Breast epithelium (tissue), 4 donors: ENCODE results near the gene SECTM1. TPM values are rescaled to one million over a fixed set of nuclear protein-coding genes. Genes with fewer than 3 reads are reported as not detected.

Experiments
- DNase-seq, 2 donors: peaks; one replicate each; pipeline ENCODE4 v3.0.0-alpha.2; 2019; ENCODE audit warnings: low spot score in 2 of 2
- H3K27ac ChIP-seq, 2 donors: fragments of 200-600 bp; sonication (generic) in 1 of 2; one replicate each; pipeline ENCODE4 v1.5.1; 2016 to 2019; ENCODE audit warnings: mild to moderate bottlenecking in 1 of 2
- H3K27me3 ChIP-seq, 2 donors: fragments of 200-600 bp; sonication (generic) in 1 of 2; one replicate each; pipeline versions ENCODE4 v1.5.1 to v1.6.0; 2017 to 2019; ENCODE audit warnings: control low read depth in 1 of 2, mild to moderate bottlenecking in 1 of 2
- H3K36me3 ChIP-seq: fragments of 200-600 bp; one replicate; pipeline ENCODE4 v1.5.1; 2019
- H3K4me1 ChIP-seq, 2 donors: fragments of 200-600 bp; sonication (generic); one replicate each; pipeline ENCODE4 v1.5.1; 2016 to 2019; ENCODE audit warnings: control low read depth in 1 of 2
- H3K4me3 ChIP-seq, 3 donors: fragments of 200-600 bp; sonication (generic); 1 replicate in 2 of 3; 2 replicates in 1 of 3; pipeline ENCODE4 v1.5.1; 2016 to 2019; ENCODE audit warnings: mild to moderate bottlenecking in 3 of 3, moderate library complexity in 2 of 3
- H3K9me3 ChIP-seq, 2 donors: fragments of 200-600 bp; sonication (generic) in 1 of 2; one replicate each; pipeline ENCODE4 v1.5.1; 2016 to 2019; ENCODE audit warnings: control low read depth in 1 of 2
- POLR2A ChIP-seq: fragments of 450-650 bp; IDR thresholded peaks from one replicate; pipeline ENCODE4 v1.6.1; 2016; ENCODE audit warnings: antibody characterized with exemption, mild to moderate bottlenecking, moderate library complexity
- POLR2AphosphoS5 ChIP-seq, 3 donors: sonication (generic); formaldehyde crosslinking; IDR thresholded peaks; one replicate each; pipeline ENCODE4 v1.6.1; 2017; ENCODE audit warnings: antibody characterized with exemption in 3 of 3
- intact Hi-C: fragments of 100-400 bp; cut with DNase I; formaldehyde crosslinking; loops from one replicate; pipeline ENCODE4 v1.15.1; 2023; ENCODE audit warnings: low total_unique reads
- total RNA-seq, 3 donors: library from RNA; depleted of rRNA; stranded (reverse); fragments of >200 nt; gene quantifications; one replicate each; pipeline ENCODE4 v1.1.0, GENCODE V29; 2016
- TF ChIP-seq, protein P1 (sequence below), 3 donors: fragments of 450-650 bp; IDR thresholded peaks; one replicate each; pipeline ENCODE4 v1.5.1; 2016 to 2017; ENCODE audit warnings: antibody characterized with exemption in 3 of 3, mild to moderate bottlenecking in 3 of 3, moderate library complexity in 3 of 3

The SECTM1 gene
- total RNA-seq, 3 donors from 2014 or later: 11.5 to 23.9 (median 16.2) TPM

DNA sequence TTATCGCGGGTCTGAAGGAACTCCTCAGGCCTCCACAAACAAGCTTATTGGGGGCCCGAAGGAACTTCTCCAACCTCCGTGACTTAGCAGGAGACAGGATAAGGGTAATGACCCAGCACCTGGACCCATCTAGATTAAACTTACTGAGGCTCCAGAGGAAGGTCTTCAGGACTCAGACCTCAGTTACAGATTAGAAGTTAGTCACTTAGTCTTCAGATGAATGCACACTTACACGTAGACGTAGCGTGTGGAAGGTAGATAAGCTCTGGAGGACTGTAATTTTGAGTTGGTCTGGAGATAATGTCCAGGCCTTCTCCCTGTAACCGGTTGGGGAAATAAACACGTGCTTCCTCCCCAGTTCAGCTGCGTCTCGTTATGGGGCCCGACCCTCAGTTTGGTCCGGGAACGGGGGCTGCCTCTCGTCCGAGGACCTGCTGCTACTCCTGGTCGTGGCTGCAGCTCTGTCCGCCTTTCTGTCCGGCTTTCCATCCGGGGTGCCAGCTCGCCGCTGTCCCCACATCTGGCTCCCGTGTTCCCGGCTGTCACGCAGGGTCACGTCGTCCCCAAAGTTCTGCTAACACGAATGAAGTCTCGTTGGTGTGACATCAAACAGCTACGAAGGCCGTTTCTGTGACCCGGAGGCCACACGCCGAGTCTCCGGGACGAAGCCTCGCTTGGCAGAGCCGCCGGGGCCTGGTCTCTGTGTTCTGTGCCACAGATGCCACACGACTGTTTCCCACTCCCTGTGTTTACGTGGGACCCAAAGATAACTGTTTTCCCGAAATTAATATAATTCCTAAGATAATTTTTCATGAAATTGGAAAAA is 11.8 kb upstream of the SECTM1 start:
- no peak for TF ChIP-seq POLR2AphosphoS5 (IDR thresholded peaks at IDR 0.05)
- no peak for TF ChIP-seq POLR2A
- TF ChIP-seq, protein P1, sequence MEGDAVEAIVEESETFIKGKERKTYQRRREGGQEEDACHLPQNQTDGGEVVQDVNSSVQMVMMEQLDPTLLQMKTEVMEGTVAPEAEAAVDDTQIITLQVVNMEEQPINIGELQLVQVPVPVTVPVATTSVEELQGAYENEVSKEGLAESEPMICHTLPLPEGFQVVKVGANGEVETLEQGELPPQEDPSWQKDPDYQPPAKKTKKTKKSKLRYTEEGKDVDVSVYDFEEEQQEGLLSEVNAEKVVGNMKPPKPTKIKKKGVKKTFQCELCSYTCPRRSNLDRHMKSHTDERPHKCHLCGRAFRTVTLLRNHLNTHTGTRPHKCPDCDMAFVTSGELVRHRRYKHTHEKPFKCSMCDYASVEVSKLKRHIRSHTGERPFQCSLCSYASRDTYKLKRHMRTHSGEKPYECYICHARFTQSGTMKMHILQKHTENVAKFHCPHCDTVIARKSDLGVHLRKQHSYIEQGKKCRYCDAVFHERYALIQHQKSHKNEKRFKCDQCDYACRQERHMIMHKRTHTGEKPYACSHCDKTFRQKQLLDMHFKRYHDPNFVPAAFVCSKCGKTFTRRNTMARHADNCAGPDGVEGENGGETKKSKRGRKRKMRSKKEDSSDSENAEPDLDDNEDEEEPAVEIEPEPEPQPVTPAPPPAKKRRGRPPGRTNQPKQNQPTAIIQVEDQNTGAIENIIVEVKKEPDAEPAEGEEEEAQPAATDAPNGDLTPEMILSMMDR (IDR thresholded peaks at IDR 0.05): no peak
- intact Hi-C loops: no loop called here
- Histone ChIP-seq H3K27me3 (no peaks in the 10 kb centered on the region), H3K27ac (no peak overlapping the region), H3K4me3 (no peak overlapping the region), H3K36me3 (no peaks in the 10 kb centered on the region), H3K4me1 (no peaks in the 10 kb centered on the region), H3K9me3 (no peaks in the 10 kb centered on the region)
- no peak for DNase-seq

DNA sequence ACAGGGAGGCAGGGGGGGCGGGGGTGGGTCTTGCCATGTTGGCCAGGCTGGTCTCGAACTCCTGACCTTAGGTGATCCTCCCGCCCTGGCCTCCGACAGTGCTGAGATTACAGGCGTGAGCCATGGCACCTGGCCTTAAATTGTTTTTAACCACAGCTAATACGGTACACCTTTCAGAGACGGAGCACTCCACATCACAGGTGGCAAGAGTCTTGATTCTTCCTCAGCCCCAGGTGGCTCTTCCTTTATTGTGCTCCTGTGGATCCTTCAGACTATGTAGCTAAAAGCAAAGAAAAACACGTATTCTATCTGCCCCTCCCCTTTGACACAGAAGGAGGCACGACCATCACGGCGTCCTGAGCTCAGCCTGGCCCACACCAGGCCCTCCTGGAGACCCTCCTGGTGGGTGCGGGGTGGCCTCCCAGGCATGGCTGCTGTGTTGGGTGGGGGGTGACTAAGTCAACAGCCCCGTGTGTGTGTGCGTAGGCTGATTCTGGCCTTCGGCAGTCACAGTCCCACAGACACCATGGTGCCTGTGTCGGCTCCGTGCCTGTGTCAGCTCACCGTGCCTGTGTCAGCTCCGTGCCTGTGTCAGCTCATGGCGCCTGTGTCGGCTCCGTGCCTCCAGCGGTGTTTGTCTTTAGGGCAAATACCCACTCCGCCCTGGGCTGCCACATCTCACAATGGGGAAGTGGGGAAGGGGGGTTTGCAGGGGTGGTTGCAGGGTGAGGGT is 10.8 kb upstream of the SECTM1 start:
- intact Hi-C loops: no loop called here
- TF ChIP-seq, protein P1 (IDR thresholded peaks at IDR 0.05): no peak
- H3K36me3 ChIP-seq: no peaks in the 10 kb centered on the region
- H3K4me3 ChIP-seq: no peak overlapping the region
- peaks cover 0 to 3% of the 10 kb centered on the region in 2 donors for H3K4me1 ChIP-seq
- no peaks in the 10 kb centered on the region for H3K27me3 ChIP-seq
- DNase-seq: no peak
- H3K27ac ChIP-seq: no peak overlapping the region
- no peaks in the 10 kb centered on the region for H3K9me3 ChIP-seq

DNA sequence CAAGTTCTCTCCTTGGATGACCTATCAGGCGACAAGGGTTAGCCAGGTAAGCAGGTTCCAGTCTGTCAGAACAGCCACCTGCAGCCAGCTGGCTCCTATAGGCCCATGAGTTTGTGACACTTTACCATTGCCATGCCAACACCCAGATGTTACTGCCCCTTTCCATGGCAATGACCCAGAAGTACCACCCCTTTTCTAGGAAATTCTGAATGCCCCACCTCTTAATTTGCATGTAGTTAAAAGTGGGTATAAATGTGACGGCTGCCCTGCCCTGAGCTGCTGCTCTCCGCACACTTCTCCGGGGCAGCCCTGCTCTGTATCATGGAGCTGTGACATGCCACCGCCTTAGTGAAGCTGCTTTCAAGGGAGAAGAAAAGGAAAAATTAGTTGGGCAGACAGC is 10.0 kb upstream of the SECTM1 start:
- intact Hi-C loops: no loop called here
- no peak for TF ChIP-seq POLR2AphosphoS5 (IDR thresholded peaks at IDR 0.05)
- TF ChIP-seq, protein P1 (IDR thresholded peaks at IDR 0.05): no peak
- TF ChIP-seq POLR2A: no peak
- H3K36me3 ChIP-seq: no peaks in the 10 kb centered on the region

DNA sequence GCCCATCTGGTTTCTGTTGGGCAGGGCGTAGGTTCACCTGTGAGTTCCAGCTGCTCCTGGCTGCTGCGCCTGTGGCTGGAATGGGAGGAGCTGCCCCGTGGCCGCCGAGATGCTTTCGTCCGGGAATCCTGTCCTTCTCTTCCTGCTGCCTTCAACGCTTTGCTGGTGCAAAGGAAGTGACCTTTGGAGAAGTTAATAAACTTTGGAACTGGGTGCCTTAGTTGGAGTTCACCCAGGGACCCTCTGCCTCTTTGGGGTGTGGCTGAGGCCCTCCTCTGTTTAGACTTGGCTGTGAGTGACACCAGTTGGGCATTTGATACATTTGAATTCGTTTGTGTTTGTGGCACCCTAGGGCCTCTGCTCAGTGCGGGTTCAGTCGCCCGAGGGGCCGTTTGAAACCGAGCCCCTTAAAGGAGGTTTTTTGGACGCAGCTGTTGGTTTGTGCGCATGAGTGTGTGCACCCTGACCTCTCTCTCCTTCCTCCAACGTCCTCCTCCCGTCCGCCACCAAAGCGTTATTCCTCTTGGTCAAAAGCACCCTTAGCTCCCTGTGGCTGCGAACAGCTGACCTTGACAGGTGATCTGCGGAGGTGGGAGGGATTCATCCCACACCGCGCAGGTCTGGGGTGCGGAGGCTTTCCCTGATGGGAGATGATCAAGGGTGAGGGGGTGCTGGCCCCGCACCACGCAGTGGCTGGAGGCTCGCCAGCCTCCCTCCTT is 9.0 kb upstream of the SECTM1 start:
- TF ChIP-seq, protein P1 (IDR thresholded peaks at IDR 0.05): no peak
- TF ChIP-seq POLR2A (no peak), POLR2AphosphoS5 (IDR thresholded peaks at IDR 0.05) (no peak)
- intact Hi-C loops: no loop called here
- no peak overlapping the region for H3K4me3 ChIP-seq
- no peaks in the 10 kb centered on the region for H3K9me3 ChIP-seq
- H3K36me3 ChIP-seq: no peaks in the 10 kb centered on the region
- peaks cover 0 to 4% of the 10 kb centered on the region in 2 donors for H3K4me1 ChIP-seq
- H3K27ac ChIP-seq: no peak overlapping the region
- DNase-seq: no peak
- H3K27me3 ChIP-seq: no peaks in the 10 kb centered on the region

More for the DNA sequence above, 10.0 kb upstream of the SECTM1 start:
- Histone ChIP-seq H3K4me1 (peaks cover 0 to 4% of the 10 kb centered on the region in 2 donors), H3K27me3 (no peaks in the 10 kb centered on the region), H3K9me3 (no peaks in the 10 kb centered on the region), H3K27ac (no peak overlapping the region), H3K4me3 (no peak overlapping the region)
- no peak for DNase-seq
